IMR-90 (cell line): ENCODE measurements around the gene LUZP2. TPM values are rescaled to one million over a fixed set of nuclear protein-coding genes. Genes with fewer than 3 reads are reported as not detected.

Source experiments
- ATAC-seq: fragments of 200-7000 bp; cut with Tn5 transposase; 2 replicates; pipeline ENCODE4 v1.9.1; 2020; ENCODE audit warnings: low read depth, mild to moderate bottlenecking, moderate library complexity
- BruUV-seq: library from RNA; stranded (reverse); fragments of 400-500 nt; replicated peaks from 2 replicates; lab custom pipeline; 2021; lab: Mats Ljungman, UMichigan
- CTCF ChIA-PET: fragments of 300-600 bp; formaldehyde crosslinking; extraction: SDS; loops from one replicate; lab custom pipeline; 2021; ENCODE audit warnings: antibody characterized with exemption; lab: Yijun Ruan, JAX
- POLR2A ChIA-PET: fragments of 300-600 bp; sonication (Branson Sonifier 250); formaldehyde crosslinking; loops from one replicate; lab custom pipeline; 2022; ENCODE audit warnings: antibody characterized with exemption; ENCODE audit not compliant: unreplicated experiment; lab: Charles Lee
- DNase-seq: peaks from one replicate; pipeline ENCODE4 v3.0.0; 2013
- H2AFZ ChIP-seq: replicated peaks from 2 replicates; pipeline ENCODE3; 2013; ENCODE audit warnings: low read length, mild to moderate bottlenecking; ENCODE audit not compliant: poor library complexity
- H2AK5ac ChIP-seq: 2 replicates; pipeline ENCODE4 v1.6.1; 2013; ENCODE audit warnings: low read depth, low read length, inconsistent platforms
- H2AK9ac ChIP-seq: replicated peaks from 2 replicates; pipeline ENCODE3; 2013; ENCODE audit warnings: mild to moderate bottlenecking, low read depth, low read length, moderate library complexity; ENCODE audit not compliant: poor library complexity
- H2BK120ac ChIP-seq: 2 replicates; pipeline ENCODE4 v1.6.1; 2013; ENCODE audit warnings: low read depth, low read length, inconsistent platforms
- H2BK15ac ChIP-seq: 3 replicates; pipeline ENCODE4 v1.6.1; 2013; ENCODE audit warnings: low read depth, low read length, inconsistent platforms
- H2BK20ac ChIP-seq: 2 replicates; pipeline ENCODE4 v1.6.1; 2013; ENCODE audit warnings: low read depth, mild to moderate bottlenecking, inconsistent platforms, low read length, moderate library complexity
- H2BK5ac ChIP-seq: 2 replicates; pipeline ENCODE4 v1.6.1; 2013; ENCODE audit warnings: mild to moderate bottlenecking, low read depth, low read length, inconsistent platforms; ENCODE audit not compliant: poor library complexity, severe bottlenecking
- H3K14ac ChIP-seq: replicated peaks from 2 replicates; pipeline ENCODE4 v1.6.1; 2013; ENCODE audit warnings: low read depth, low read length, inconsistent platforms
- H3K18ac ChIP-seq: 2 replicates; pipeline ENCODE4 v1.6.1; 2013; ENCODE audit warnings: low read depth, low read length, control low read depth
- H3K23ac ChIP-seq: 2 replicates; pipeline ENCODE4 v1.6.1; 2013; ENCODE audit warnings: low read depth, low read length, inconsistent platforms
- H3K27ac ChIP-seq: 2 replicates; pipeline ENCODE4 v1.5.1; 2013; ENCODE audit warnings: mild to moderate bottlenecking, control low read depth, low read length; ENCODE audit not compliant: insufficient read depth
- H3K27me3 ChIP-seq: 2 replicates; pipeline ENCODE4 v1.6.1; 2013; ENCODE audit warnings: low read length; ENCODE audit not compliant: control insufficient read depth, insufficient read depth
- H3K36me3 ChIP-seq: 2 replicates; pipeline ENCODE4 v1.6.1; 2013; ENCODE audit warnings: low read length, mixed read lengths; ENCODE audit not compliant: control insufficient read depth, insufficient read depth
- H3K4ac ChIP-seq: 2 replicates; pipeline ENCODE4 v1.6.1; 2013; ENCODE audit warnings: low read depth, low read length, inconsistent platforms
- H3K4me1 ChIP-seq: 2 replicates; pipeline ENCODE4 v1.6.1; 2013; ENCODE audit warnings: low read length, mixed read lengths; ENCODE audit not compliant: control insufficient read depth, insufficient read depth
- H3K4me2 ChIP-seq: 2 replicates; pipeline ENCODE4 v1.6.1; 2013; ENCODE audit warnings: low read depth, mild to moderate bottlenecking, control low read depth, low read length, moderate library complexity
- H3K4me3 ChIP-seq: 2 replicates; pipeline ENCODE4 v1.5.1; 2013; ENCODE audit warnings: low read depth, mild to moderate bottlenecking, control low read depth, low read length, moderate library complexity; ENCODE audit not compliant: insufficient read depth
- H3K56ac ChIP-seq: 2 replicates; pipeline ENCODE4 v1.6.1; 2013; ENCODE audit warnings: low read length, inconsistent platforms; ENCODE audit not compliant: insufficient read depth; ENCODE audit errors: extremely low read depth
- H3K79me1 ChIP-seq, 2 experiments: 2 replicates each; pipeline ENCODE4 v1.6.1; 2013; ENCODE audit warnings: low read length in 2 of 2, inconsistent platforms in 1 of 2, low read depth in 1 of 2
- H3K9ac ChIP-seq: 2 replicates; pipeline ENCODE4 v1.6.1; 2013; ENCODE audit warnings: low read depth, low read length, control low read depth
- H3K9me1 ChIP-seq: 2 replicates; pipeline ENCODE4 v1.6.1; 2013; ENCODE audit warnings: low read length, inconsistent platforms; ENCODE audit not compliant: insufficient read depth
- H3K9me3 ChIP-seq: 2 replicates; pipeline ENCODE4 v1.6.1; 2013; ENCODE audit warnings: low read length; ENCODE audit not compliant: control insufficient read depth, insufficient read depth
- H4K20me1 ChIP-seq: 2 replicates; pipeline ENCODE4 v1.6.1; 2013; ENCODE audit warnings: low read length, inconsistent platforms; ENCODE audit not compliant: insufficient read depth
- H4K5ac ChIP-seq: 2 replicates; pipeline ENCODE4 v1.6.1; 2013; ENCODE audit warnings: mild to moderate bottlenecking, low read depth, low read length, control low read depth
- H4K8ac ChIP-seq, 2 experiments: 2 replicates each; pipeline ENCODE4 v1.6.1; 2013; ENCODE audit warnings: low read depth in 2 of 2, low read length in 2 of 2, control low read depth in 1 of 2, inconsistent platforms in 1 of 2
- H4K91ac ChIP-seq: 2 replicates; pipeline ENCODE4 v1.6.1; 2013; ENCODE audit warnings: low read depth, low read length, inconsistent platforms; ENCODE audit not compliant: insufficient read depth
- CHD1 ChIP-seq: IDR thresholded peaks from 2 replicates; pipeline ENCODE4 v1.6.1; 2012; ENCODE audit warnings: low read depth, low read length, improper control_type of control experiment
- MAFK ChIP-seq: IDR thresholded peaks from 2 replicates; pipeline ENCODE4 v1.6.1; 2012; ENCODE audit warnings: low read depth, low read length, improper control_type of control experiment
- MXI1 ChIP-seq: IDR thresholded peaks from 2 replicates; pipeline ENCODE4 v1.6.1; 2012; ENCODE audit warnings: low read depth, mild to moderate bottlenecking, low read length, moderate library complexity, borderline replicate concordance
- NFE2L2 ChIP-seq: fragments of 150-350 bp; IDR thresholded peaks from 2 replicates; pipeline ENCODE4 v1.6.1; 2016; ENCODE audit warnings: low read depth, mild to moderate bottlenecking, low read length
- SMC3 ChIP-seq: fragments of 150-350 bp; IDR thresholded peaks from 2 replicates; pipeline ENCODE4 v1.6.1; 2016; ENCODE audit warnings: low read depth, mild to moderate bottlenecking, antibody characterized with exemption, low read length, moderate library complexity
- WGBS, 2 experiments: methylation state at CpG; one replicate each; pipeline versions ENCODE4 v1.1.5 to v1.1.7; 2013; ENCODE audit warnings: missing lambda C conversion rate in 2 of 2; ENCODE audit not compliant: insufficient read length in 1 of 2; ENCODE audit errors: extremely low coverage in 2 of 2; 5-methylcytosine and 5-hydroxymethylcytosine counted together
- dilution Hi-C: fragments of 300-500 bp; cut with HindIII; formaldehyde crosslinking; loops from one replicate; pipeline ENCODE4 v1.14.3; 2018; ENCODE audit warnings: low sequenced_read_pairs; ENCODE audit not compliant: unreplicated experiment
- in situ Hi-C: fragments of 300-500 bp; cut with MboI; formaldehyde crosslinking; loops from 3 replicates; pipeline ENCODE4 v1.14.3; 2019; ENCODE audit warnings: low sequenced_read_pairs, inconsistent platforms, mixed read lengths
- intact Hi-C: fragments of 100-400 bp; cut with micrococcal nuclease; formaldehyde crosslinking; loops from 2 replicates; pipeline ENCODE4 v1.10.0; 2022
- polyA plus RNA-seq, 3 experiments: library from polyadenylated mRNA; depleted of rRNA; stranded (reverse); fragments of >200 nt; gene quantifications; 2 replicates each; pipeline ENCODE4 v1.2.3, GENCODE V29; 2012; ENCODE audit warnings: low replicate concordance in 1 of 3
- total RNA-seq: library from RNA; depleted of rRNA; stranded (reverse); fragments of >200 nt; gene quantifications from 2 replicates; pipeline ENCODE4 v1.2.3, GENCODE V29; 2012
- TF ChIP-seq, protein P1 (sequence below): conservative IDR thresholded peaks from 2 replicates; pipeline ENCODE4 v1.5.1; 2012; ENCODE audit warnings: mild to moderate bottlenecking, low read depth, low read length, improper control_type of control experiment
- TF ChIP-seq, protein P2 (sequence below): fragments of 150-350 bp; IDR thresholded peaks from 2 replicates; pipeline ENCODE4 v1.6.1; 2017; ENCODE audit warnings: mild to moderate bottlenecking, antibody characterized with exemption, low read length, low read depth

Gene LUZP2
- total and polyA plus RNA-seq, 2 of the 4 experiments (the other 2 are of a cell fraction) = 0.89 to 2.0 TPM

- Histone ChIP-seq H3K9ac (no peak overlapping the region), H3K27me3 (no peaks in the 10 kb centered on the region), H3K56ac (no peak overlapping the region), H3K18ac (no peak overlapping the region), H4K5ac (no peak overlapping the region), H3K4me1 (no peaks in the 10 kb centered on the region), H4K8ac (no peak overlapping the region), H3K4me2 (no peak overlapping the region), H2AFZ (no peak overlapping the region), H3K79me1 (no peaks in the 10 kb centered on the region), H2BK120ac (no peak overlapping the region), H3K9me1 (no peaks in the 10 kb centered on the region), H3K36me3 (no peaks in the 10 kb centered on the region), H2AK9ac (no peak overlapping the region), H4K91ac (no peak overlapping the region), H2BK15ac (no peak overlapping the region), H3K9me3 (no peaks in the 10 kb centered on the region), H3K14ac (no peak overlapping the region), H2BK20ac (no peak overlapping the region), H4K20me1 (no peaks in the 10 kb centered on the region), H3K27ac (no peak overlapping the region), H2BK5ac (no peak overlapping the region), H3K4ac (no peak overlapping the region), H3K4me3 (no peak overlapping the region), H2AK5ac (no peak overlapping the region), H3K23ac (no peak overlapping the region)
- BruUV-seq = no TSS peak
- POLR2A ChIA-PET = no interaction called here
- TF ChIP-seq CHD1 (no peak), MAFK (no peak), NFE2L2 (no peak), SMC3 (no peak), MXI1 (no peak)
- TF ChIP-seq, protein P1, sequence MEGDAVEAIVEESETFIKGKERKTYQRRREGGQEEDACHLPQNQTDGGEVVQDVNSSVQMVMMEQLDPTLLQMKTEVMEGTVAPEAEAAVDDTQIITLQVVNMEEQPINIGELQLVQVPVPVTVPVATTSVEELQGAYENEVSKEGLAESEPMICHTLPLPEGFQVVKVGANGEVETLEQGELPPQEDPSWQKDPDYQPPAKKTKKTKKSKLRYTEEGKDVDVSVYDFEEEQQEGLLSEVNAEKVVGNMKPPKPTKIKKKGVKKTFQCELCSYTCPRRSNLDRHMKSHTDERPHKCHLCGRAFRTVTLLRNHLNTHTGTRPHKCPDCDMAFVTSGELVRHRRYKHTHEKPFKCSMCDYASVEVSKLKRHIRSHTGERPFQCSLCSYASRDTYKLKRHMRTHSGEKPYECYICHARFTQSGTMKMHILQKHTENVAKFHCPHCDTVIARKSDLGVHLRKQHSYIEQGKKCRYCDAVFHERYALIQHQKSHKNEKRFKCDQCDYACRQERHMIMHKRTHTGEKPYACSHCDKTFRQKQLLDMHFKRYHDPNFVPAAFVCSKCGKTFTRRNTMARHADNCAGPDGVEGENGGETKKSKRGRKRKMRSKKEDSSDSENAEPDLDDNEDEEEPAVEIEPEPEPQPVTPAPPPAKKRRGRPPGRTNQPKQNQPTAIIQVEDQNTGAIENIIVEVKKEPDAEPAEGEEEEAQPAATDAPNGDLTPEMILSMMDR = no peak
- TF ChIP-seq, protein P2, sequence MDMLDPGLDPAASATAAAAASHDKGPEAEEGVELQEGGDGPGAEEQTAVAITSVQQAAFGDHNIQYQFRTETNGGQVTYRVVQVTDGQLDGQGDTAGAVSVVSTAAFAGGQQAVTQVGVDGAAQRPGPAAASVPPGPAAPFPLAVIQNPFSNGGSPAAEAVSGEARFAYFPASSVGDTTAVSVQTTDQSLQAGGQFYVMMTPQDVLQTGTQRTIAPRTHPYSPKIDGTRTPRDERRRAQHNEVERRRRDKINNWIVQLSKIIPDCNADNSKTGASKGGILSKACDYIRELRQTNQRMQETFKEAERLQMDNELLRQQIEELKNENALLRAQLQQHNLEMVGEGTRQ = no peak
- ATAC-seq (no peak), DNase-seq (no peak)
- intact Hi-C loops = no loop called here
- dilution Hi-C loops = no loop called here
- CTCF ChIA-PET = no interaction called here
- WGBS, 2 experiments = no CpG with 5 or more reads among the region's 1 CpG
- in situ Hi-C loops = no loop called here
These were observed 551.8 kb downstream of the LUZP2 start for GRCh38 chr11:25048632-25049031.
